ENCODE measurements around the gene RGS2.

GRCh38 chr1:192763756-192764155 is 45.1 kb upstream of the RGS2 start:
- TF ChIP-seq CTCF (conservative IDR thresholded peaks at IDR 0.05; ENCODE audit: low read depth, low read length), result no peak
- TF ChIP-seq MAFK (IDR thresholded peaks at IDR 0.05; ENCODE audit: low read depth, low read length), result peak; percentile 11; the same call in 1 of the 2 replicates
